GM20000 (cell line): ENCODE data around the gene MPV17L2.

Experiments used
- DNase-seq: peaks from one replicate; pipeline ENCODE4 v3.0.0; 2012; ENCODE audit warnings: low spot score
- CTCF ChIP-seq: IDR thresholded peaks from 2 replicates; pipeline ENCODE4 v1.5.1; 2012; ENCODE audit warnings: mild to moderate bottlenecking, control low read depth; ENCODE audit errors: extremely low read depth, missing control alignments

Gene MPV17L2

GRCh38 chr19:18164072-18164471 lies 28.9 kb upstream of the MPV17L2 start:
- no peak for DNase-seq
- TF ChIP-seq CTCF, result no peak

- DNase-seq, result no peak
- no peak for TF ChIP-seq CTCF
Measured at GRCh38 chr19:18165794-18166544, 27.0 kb upstream of the MPV17L2 start.

- no peak for TF ChIP-seq CTCF
- DNase-seq, result no peak
Measured at GRCh38 chr19:18167011-18167410, 26.0 kb upstream of the MPV17L2 start.

- peak; percentile 93 for DNase-seq
- TF ChIP-seq CTCF, result peak; percentile 36
Measured at GRCh38 chr19:18167975-18168645, 24.9 kb upstream of the MPV17L2 start.

GRCh38 chr19:18168673-18169381 lies 24.2 kb upstream of the MPV17L2 start:
- TF ChIP-seq CTCF, result no peak
- no peak for DNase-seq

- DNase-seq, result peak; percentile 83
- no peak for TF ChIP-seq CTCF
Measured at GRCh38 chr19:18170714-18171255, 22.2 kb upstream of the MPV17L2 start.
